HG03565 (cell line): ENCODE data around the gene PTK6.

Experiments
- ATAC-seq: cut with Tn5 transposase; IDR thresholded peaks from one replicate; pipeline ENCODE4 v1.9.1; 2021; ENCODE audit warnings: mild to moderate bottlenecking, moderate library complexity; ENCODE audit not compliant: unreplicated experiment

Gene PTK6

DNA sequence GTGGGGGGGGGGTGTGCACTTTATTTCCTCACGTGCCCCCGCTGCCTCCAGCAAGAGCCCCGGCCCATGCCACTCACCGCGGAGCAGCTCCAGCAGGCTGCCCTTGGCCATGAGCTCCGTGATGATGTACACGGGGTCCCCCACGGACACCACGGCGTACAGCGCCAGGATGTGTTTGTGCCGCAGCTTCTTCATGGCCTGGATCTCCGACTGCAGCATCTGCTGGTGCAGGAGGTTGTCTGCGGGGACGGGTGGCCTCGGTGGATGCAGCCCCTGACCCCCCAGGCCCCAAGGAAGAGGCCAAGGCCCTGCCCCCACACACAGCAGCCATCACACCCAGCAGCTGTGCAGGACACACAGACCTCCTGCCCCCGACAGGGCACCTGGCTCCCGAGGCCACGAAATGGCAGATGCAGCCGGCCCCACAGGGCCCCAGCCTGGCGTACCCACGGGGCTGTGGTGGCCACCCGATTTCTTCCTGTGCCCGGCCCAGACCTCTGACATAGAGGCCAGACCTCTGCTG, 4.7 kb downstream of the PTK6 start:
- no peak for ATAC-seq

DNA sequence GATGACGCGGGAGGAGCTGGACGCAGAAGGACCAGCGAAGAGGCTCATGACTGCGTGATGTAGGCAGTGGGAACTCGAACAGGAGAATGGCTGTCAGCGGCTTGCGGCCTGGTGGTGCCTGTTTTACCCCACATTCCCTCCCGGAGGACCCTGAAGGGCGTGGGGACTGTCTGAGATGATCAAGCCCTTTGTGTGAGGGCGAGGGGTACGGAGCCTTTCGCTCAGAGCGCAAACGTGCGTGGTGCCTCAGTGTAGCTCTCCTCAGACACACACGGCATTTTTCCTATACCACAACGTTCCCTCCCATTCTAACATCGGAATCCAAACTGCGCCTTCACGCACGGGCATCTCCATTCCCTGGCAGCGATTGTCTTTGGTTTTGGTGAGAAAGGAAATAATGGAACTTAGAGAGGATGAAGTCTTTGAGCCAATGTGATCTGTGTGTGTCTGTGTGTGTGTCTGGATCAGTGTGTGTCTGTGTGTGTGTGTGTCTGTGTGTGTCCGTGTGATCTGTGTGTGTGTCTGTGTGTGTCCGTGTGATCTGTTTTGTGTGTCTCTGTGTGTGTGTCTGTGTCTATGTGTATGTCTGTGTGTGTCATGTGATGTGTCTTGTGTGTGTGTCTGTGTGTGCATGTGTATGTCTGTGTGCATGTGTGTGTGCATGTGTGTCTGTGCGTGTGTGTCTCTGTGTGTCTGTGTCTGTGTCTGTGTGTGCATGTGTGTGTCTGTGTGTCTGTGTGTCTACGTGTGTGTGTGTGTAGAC, 5.3 kb downstream of the PTK6 start:
- no peak for ATAC-seq

DNA sequence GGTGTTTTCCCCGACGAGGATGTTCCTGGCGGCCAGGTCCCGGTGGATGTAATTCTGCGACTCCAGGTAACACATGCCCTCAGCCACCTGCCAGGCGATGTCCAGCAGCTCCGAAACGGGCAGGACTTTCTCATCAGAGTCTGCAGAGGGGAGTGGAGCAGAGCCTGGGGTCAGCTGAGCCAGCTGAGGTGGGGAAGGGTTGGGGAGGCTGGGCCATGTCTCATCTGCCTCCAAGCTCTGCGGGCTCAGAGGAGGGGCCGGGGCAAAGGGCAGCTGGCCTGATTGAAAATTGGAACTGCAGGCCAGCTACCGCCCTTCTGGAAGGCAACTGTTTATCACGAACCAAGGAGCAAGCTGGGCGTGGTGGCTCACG, 6.4 kb downstream of the PTK6 start:
- ATAC-seq, result no peak

DNA sequence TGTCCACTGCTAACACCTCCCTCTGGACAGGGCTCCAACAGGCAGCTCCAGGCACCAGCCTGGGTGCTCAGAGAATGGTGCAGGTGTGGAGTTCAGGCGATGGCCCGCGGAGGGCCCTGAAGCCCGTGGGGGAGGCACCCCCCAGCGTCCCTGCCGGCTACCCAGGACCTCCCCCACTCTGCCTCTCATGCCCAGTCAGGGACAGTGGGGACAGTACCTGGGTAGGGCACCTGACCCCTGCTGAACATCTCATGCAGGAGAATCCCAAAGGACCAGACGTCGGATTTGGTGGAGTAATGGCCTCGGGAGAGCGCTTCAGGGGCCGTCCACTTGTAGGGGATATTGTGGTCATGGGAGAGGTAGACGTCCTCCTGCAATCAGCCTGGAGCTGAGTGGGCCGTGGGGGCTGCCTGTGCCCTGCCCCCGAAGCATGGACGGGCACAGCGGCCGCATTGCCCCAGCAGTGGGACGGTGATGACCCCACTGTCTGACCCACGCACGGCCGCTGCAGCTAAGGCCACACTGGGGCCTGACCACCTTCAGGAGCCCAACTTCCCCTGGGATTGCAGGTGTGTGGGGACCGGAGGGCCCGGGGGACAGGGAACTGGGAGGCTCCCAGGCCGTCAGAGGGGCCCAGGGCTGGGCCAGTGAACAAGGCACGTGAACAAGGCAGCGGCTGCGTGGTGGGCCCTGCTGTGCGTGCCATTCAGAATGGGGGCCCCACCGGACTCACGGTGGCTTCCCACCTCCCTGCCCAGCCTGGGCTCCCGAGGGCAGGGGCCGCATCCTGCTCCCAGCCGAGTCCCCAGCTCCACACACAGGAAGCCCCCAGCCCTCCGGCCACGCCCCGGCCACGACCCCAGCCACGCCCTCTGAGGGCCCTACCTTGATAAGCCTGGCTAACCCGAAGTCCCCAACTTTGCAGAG, 7.1 kb downstream of the PTK6 start:
- no peak for ATAC-seq

DNA sequence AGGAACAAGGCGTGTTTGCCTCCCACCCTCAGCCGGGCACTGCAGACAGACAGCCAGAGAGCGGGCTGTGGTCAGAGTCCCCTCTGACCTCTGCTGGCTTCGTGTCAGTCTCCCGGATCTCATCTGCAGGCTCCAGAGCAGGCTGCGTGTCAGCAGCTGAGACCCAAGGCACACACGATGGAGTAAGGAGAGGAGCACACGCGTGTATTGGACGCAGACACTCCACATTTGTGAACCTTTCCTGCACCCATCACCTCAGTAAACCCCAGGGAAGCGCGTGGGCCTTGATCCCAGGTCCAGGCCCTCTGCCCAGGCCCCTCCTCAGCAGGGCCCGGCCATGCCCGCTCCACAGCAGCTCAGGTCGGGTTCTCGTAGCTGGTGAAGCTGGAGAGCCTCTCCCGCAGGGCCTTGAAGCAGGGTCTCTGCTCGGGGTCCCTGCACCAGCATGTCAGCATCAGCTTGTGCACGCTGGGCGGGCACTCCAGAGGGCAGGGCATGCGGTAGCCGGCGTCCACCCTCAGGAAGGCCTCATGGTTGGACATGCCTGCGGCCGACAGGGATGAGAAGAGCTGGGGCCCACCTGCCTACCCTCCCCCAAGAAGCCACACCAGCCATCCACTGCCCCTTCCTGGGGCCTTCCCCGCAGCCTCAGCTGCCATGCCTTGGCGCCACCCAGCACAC, 7.9 kb downstream of the PTK6 start:
- ATAC-seq, result no peak

DNA sequence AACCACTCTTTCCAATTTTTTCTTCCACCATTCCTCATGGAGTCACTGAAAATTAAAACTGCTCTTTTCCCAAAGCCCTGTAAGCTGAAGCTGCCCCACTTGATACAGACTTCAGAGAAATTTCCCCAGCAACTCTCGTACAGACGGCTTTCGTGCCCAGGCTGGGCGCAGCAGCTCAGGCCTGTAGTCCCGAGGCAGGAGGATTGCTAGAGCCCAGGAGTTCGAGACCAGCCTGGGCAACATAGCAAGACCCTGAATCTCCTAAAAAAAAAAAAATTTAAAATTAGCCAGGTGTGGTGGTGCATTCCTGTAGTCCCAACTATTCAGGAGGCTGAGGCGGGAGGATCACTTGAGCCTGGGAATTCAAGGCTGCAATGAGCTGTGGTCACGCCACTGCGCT, 10.0 kb downstream of the PTK6 start:
- ATAC-seq, result no peak

DNA sequence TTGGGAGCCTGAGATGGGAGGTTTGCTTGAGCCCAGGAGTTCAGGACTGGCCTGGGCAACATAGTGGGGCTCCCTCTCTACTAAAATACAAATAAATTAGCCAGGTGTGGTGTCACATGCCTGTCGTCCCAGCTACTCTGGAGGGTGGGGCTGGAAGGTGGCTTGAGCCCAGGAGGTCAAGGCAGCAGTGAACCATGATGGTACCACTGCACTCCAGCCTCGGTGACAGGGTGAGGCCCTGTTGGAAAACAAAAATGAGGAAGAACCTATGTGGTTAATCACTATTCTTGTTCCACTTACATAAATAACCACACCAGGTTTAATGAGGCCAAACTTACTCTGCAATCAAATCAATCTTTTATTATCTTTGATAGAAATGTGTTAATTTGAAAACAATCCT, 11.2 kb downstream of the PTK6 start:
- no peak for ATAC-seq

DNA sequence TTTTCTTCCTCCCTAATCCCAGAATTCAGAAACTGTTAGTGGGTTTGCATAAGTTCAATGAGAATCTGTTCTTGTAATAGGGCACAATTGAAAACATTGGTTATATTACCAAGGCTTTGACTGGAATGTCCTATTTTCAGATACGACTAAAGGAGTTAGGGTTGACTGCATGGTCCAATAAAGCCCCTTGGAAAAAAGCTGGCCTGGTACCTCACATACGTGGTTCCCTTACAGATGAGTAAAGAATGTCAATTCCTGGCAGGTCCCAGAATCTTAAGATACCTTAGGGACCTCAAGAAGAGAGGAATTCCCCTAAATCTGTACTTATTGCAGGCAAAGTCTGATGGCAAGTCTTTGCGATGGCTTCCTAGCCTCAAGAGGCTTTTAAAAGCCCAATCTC, 12.0 kb downstream of the PTK6 start:
- no peak for ATAC-seq

DNA sequence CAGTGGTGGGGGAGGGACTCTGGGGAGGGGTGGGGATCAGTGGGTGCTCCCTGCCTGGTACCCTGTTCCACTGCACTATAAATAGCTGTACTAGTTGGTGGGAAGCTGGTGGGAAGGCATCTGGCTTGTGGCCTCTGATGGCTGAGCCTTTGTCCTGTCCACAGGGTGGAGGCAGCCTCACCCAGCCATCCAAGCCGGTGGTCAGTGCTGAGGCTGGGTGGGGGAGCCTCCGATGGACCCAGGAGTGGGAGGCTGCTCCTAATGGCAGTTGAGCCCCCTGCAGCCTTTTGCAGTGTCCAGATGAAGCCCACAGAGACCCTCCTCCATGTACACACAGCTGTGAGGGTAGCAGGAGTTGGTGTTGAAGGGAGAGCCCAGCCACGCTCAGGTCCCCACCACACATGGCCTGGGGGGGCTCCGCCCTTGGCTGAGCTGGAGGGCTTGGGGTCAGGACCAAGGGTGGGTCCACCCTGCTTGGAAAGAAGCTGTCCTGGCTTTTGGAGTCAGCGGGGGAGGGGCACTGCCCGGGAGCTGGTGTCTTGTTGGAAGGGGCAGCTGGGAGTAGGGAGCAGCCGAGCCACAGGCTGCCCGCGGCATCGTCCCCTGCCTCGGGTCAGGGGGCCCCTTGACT, 14.1 kb downstream of the PTK6 start:
- no peak for ATAC-seq

DNA sequence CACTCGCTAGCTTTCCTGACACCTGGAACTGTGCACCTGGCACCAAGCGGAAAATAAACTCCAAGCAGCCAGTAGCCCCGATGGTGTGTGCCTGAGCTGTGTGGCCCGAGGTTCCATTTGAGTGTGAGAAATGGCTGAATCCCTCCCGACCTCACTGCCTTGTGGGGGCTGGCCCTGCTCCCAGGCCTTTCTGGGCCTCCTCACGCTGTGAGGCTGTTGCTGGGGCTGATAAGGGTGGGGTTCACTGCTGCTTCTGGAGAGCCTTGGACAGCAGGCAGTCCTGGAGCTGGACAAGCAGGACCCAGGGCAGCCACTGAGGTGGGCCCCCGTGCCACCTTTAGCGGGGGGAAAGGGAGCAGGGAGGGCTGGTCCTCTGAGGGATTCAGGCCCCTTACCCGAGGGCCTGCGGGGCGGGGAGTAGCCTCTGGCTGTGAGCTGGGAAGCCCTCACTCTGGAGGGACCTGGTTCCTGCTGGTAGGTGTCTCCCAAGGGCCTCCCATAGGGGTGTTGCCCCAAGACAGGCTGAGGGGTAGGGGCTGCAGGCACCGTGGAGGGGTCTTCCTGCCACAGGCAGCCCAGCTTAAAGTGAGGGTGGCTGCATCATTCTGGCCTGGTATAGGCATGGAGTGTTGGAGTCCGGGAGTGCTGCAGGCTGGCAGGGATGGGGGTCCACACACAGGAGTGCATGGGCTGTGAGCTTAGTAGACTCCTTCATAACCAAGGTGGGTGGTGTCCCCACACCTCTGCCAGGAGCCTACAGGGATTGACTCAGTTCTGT, 14.9 kb downstream of the PTK6 start:
- ATAC-seq, result no peak

DNA sequence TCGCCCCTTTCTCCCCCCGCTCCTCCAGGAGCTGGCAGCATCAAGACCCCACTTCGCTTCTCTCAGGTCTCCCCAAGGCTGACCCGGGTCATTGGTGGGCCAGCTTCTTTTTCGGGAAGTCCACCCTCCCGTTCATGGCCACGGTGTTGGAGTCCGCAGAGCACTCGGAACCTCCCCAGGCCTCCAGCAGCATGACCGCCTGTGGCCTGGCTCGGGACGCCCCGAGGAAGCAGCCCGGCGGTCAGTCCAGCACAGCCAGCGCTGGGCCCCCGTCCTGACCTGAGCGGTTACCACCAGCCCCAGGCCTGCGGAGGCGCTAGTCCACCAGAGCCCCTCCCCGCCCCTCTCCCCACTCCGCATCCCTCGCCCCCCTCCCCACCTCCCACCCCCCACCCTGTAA, 15.6 kb downstream of the PTK6 start:
- no peak for ATAC-seq

DNA sequence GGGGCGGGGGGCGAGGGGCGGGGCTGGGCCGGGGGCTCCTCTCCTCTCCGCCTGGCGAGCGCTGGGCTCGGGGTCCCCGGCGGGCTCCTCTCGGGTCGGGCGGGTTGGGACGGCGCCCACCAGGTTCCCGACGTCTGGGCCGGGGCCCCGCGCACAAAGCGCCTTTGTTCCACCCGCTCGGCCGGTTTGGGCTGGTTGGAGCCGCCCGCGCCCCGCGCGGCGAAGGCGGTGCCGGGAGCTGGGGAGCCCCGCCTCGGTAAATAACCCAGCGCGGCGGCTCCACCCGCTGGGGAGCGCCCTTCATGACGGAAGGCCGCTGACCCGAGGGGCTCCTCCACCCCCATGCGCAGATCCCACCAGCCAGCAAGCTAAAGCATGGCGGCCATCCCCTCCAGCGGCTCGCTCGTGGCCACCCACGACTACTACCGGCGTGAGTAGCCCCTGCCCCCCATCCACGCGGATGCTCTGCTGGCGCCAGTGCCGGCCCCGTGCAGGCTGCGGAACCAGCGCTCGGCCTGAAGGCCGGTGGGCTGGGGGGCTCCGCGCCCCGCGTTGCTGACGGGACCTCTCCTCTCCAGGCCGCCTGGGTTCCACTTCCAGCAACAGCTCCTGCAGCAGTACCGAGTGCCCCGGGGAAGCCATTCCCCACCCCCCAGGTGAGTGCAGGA, 16.1 kb downstream of the PTK6 start:
- peak; percentile 29 for ATAC-seq

DNA sequence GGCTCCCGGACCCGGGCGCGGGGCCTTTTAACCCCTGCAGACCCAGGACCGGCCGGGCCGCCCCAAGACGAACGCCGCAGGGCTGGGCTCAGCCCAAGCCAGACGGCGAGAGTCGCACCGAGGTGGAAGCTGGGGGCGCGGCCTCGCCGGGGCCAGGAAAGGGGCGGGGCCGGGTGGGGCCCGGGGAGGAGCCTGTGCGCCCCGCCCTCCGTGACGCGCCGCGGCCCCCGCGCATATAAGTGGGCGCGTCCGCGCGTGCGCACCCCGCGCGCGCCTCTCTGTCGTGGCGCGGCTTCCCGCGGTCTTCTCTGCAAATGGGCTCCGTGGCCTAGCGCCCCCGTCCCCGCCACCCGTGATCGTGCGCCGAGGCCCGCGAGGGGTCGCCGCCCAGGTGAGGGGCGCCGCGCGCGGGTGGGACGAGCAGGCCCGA, 16.7 kb downstream of the PTK6 start, which contains the start of gene PPDPF:
PPDPF (plus strand) TSS at position 262 of the 430 bp plus-strand sequence. CDS start 544 bp downstream, outside the sequence.
- ATAC-seq, result peak; percentile 54

DNA sequence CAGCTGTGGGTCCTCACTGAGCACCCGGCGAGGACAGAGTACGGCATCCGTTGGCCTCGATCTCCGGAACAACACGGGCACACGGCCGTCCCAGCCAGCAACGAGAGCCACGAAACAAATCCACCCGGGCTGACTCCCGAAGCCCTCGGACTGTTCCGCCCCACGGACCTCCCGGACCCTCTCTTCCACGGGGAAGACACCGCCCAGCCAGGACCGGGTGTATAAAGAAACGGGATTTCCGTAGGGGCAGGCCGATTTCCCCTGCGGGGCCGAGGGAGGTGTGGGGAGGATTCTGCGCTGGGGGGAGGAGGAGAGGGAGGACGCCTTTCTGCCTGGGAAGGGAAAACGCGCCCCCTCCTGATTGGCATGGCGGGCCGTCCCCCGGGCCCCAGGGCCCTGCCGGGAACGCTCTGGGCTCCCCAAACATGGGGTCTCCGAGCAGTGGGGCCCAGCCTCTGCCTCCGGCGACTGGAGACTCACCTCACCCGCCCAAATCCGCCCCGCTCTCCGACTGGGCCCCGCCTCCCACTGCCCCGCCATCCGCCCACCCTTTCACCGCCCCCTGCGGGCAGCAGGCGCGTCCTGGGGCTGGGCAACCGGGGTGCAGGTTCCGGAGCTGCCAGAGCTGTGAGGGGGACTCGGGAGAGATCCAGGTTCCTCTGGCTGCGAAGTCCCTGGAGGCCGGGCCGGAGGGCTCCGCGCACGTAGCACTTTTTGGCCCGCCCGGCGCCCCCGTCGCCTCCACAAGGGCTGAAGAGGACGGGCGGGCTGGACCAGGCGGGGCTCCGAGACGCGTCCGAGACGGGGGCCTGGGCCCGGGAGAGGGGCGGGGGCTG, 17.3 kb downstream of the PTK6 start:
- peak; percentile 10 for ATAC-seq

DNA sequence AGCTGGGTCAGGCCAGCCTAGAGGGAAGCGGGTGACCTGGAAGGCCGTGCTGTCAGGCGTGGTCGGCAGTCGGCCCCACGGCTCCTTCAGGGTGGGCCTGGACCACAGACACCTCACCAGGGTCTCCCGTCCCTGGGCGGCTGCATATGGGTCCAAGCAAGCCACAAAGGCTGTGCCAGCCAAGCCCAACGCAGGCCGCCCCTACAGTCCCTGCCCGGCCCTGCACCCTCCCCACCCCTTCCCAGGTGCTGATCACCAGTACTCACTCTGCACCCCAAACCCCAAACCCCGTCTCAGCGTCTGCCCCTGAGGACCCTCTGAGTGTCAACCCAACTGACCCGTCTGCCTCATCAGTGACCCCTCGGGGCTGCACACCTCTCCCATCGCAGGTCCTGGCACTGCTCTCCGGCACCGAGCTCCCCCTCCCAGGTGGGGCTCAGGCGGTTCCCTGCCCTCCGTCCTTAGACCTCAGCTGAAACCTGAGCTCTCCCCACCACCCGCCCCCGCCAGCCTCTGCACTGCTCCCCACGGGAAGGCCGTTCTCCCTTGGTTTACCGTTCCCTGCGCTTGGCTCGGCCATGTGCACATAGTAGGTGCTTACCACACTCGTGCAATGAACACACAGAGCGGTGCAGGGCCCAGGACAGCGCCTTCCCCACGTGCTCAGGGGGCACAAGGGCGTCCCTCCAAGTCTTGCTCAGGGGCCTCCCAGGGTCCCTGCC, 18.1 kb downstream of the PTK6 start:
- no peak for ATAC-seq

DNA sequence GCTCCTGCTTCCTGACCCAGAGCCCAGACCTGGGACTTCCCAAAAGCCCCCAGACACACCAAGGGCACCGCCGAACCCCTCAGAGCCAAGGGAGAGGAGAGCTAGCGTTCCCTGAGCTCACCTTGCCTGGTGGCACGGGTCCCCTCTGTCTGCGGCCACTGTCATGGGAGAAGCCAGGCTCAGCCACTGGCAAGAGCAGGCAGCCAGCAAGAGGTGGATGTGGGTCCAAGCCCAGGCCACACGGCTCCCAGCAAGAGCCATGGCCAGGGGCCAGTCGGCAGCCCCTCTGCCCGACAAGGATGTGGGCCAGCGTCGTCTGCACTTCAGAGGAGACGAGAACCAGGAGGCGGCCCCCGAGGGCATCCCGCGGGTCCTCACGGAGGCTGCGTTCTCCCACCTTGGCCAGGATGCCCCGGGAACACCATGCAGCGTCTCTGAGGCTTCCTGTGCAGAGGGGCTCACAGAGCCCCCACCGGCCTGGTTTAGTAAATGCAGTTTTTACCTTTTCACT, 18.8 kb downstream of the PTK6 start:
- no peak for ATAC-seq
